HUES6 (cell line): ENCODE measurements around the gene SLC8A1.

Experiments
- H3K27ac ChIP-seq: 2 replicates; pipeline ENCODE4 v1.7.0; 2013; ENCODE audit warnings: low read depth, mild to moderate bottlenecking, low read length, inconsistent platforms
- H3K27me3 ChIP-seq: 2 replicates; pipeline ENCODE4 v1.6.1; 2013; ENCODE audit warnings: low read length; ENCODE audit not compliant: control insufficient read depth, insufficient read depth
- H3K36me3 ChIP-seq: 2 replicates; pipeline ENCODE4 v1.6.1; 2013; ENCODE audit warnings: low read length; ENCODE audit not compliant: control insufficient read depth, insufficient read depth
- H3K4me1 ChIP-seq: 2 replicates; pipeline ENCODE4 v1.6.1; 2013; ENCODE audit warnings: low read length; ENCODE audit not compliant: control insufficient read depth, insufficient read depth
- H3K4me3 ChIP-seq: 2 replicates; pipeline ENCODE4 v1.5.1; 2013; ENCODE audit warnings: low read depth, low read length
- H3K9ac ChIP-seq: one replicate; pipeline ENCODE4 v1.6.1; 2013; ENCODE audit warnings: mild to moderate bottlenecking, low read length
- H3K9me3 ChIP-seq: 2 replicates; pipeline ENCODE4 v1.6.1; 2013; ENCODE audit warnings: low read depth, low read length; ENCODE audit not compliant: control insufficient read depth, insufficient read depth

SLC8A1 gene

GRCh38 chr2:40168546-40168945 is 283.3 kb downstream of the SLC8A1 start:
- no peaks in the 10 kb centered on the region for H3K36me3 ChIP-seq
- H3K9me3 ChIP-seq = no peaks in the 10 kb centered on the region
- no peak overlapping the region for H3K9ac ChIP-seq
- H3K27ac ChIP-seq = no peak overlapping the region
- H3K4me3 ChIP-seq = no peak overlapping the region
- no peaks in the 10 kb centered on the region for H3K4me1 ChIP-seq
- no peaks in the 10 kb centered on the region for H3K27me3 ChIP-seq

- Histone ChIP-seq H3K9me3 (no peaks in the 10 kb centered on the region), H3K27me3 (no peaks in the 10 kb centered on the region), H3K4me1 (no peaks in the 10 kb centered on the region), H3K4me3 (no peak overlapping the region), H3K27ac (no peak overlapping the region), H3K36me3 (no peaks in the 10 kb centered on the region), H3K9ac (no peak overlapping the region)
Measured at GRCh38 chr2:40168032-40168431, 283.9 kb downstream of the SLC8A1 start.

- Histone ChIP-seq H3K36me3 (no peaks in the 10 kb centered on the region), H3K4me1 (no peaks in the 10 kb centered on the region), H3K27ac (no peak overlapping the region), H3K27me3 (no peaks in the 10 kb centered on the region), H3K9ac (no peak overlapping the region), H3K4me3 (no peak overlapping the region), H3K9me3 (no peaks in the 10 kb centered on the region)
Measured at GRCh38 chr2:40166006-40166405, 285.9 kb downstream of the SLC8A1 start.

- no peak overlapping the region for H3K27ac ChIP-seq
- no peaks in the 10 kb centered on the region for H3K36me3 ChIP-seq
Measured at GRCh38 chr2:40165509-40165844, 286.4 kb downstream of the SLC8A1 start.

GRCh38 chr2:40164736-40165508 is 287.0 kb downstream of the SLC8A1 start:
- Histone ChIP-seq H3K9ac (no peak overlapping the region), H3K36me3 (no peaks in the 10 kb centered on the region), H3K4me1 (no peaks in the 10 kb centered on the region), H3K9me3 (no peaks in the 10 kb centered on the region), H3K27ac (no peak overlapping the region), H3K4me3 (no peak overlapping the region), H3K27me3 (no peaks in the 10 kb centered on the region)

More at GRCh38 chr2:40165509-40165844, 286.4 kb downstream of the SLC8A1 start:
- H3K27me3 ChIP-seq = no peaks in the 10 kb centered on the region
- no peak overlapping the region for H3K9ac ChIP-seq
- H3K9me3 ChIP-seq = no peaks in the 10 kb centered on the region
- no peak overlapping the region for H3K4me3 ChIP-seq
- H3K4me1 ChIP-seq = no peaks in the 10 kb centered on the region

GRCh38 chr2:40161986-40162385 is 289.9 kb downstream of the SLC8A1 start:
- no peaks in the 10 kb centered on the region for H3K4me1 ChIP-seq
- H3K4me3 ChIP-seq = no peak overlapping the region
- H3K27ac ChIP-seq = no peak overlapping the region
- no peaks in the 10 kb centered on the region for H3K9me3 ChIP-seq
- no peaks in the 10 kb centered on the region for H3K36me3 ChIP-seq
- no peaks in the 10 kb centered on the region for H3K27me3 ChIP-seq
- no peak overlapping the region for H3K9ac ChIP-seq

GRCh38 chr2:40160751-40161218 is 291.1 kb downstream of the SLC8A1 start:
- Histone ChIP-seq H3K4me3 (no peak overlapping the region), H3K27me3 (no peaks in the 10 kb centered on the region), H3K9ac (no peak overlapping the region), H3K27ac (no peak overlapping the region), H3K9me3 (no peaks in the 10 kb centered on the region), H3K36me3 (no peaks in the 10 kb centered on the region), H3K4me1 (no peaks in the 10 kb centered on the region)

GRCh38 chr2:40159333-40159732 is 292.6 kb downstream of the SLC8A1 start:
- Histone ChIP-seq H3K27me3 (no peaks in the 10 kb centered on the region), H3K27ac (no peak overlapping the region), H3K36me3 (no peaks in the 10 kb centered on the region), H3K4me3 (no peak overlapping the region), H3K9ac (no peak overlapping the region), H3K4me1 (no peaks in the 10 kb centered on the region), H3K9me3 (no peaks in the 10 kb centered on the region)

- H3K27me3 ChIP-seq = no peaks in the 10 kb centered on the region
- no peak overlapping the region for H3K27ac ChIP-seq
- H3K36me3 ChIP-seq = no peaks in the 10 kb centered on the region
- H3K9me3 ChIP-seq = no peaks in the 10 kb centered on the region
- no peak overlapping the region for H3K4me3 ChIP-seq
- H3K4me1 ChIP-seq = no peaks in the 10 kb centered on the region
- H3K9ac ChIP-seq = no peak overlapping the region
Measured at GRCh38 chr2:40158781-40159180, 293.1 kb downstream of the SLC8A1 start.

GRCh38 chr2:40155728-40156127 is 296.2 kb downstream of the SLC8A1 start:
- Histone ChIP-seq H3K4me1 (no peaks in the 10 kb centered on the region), H3K9ac (no peak overlapping the region), H3K27me3 (no peaks in the 10 kb centered on the region), H3K27ac (no peak overlapping the region), H3K9me3 (no peaks in the 10 kb centered on the region), H3K4me3 (no peak overlapping the region), H3K36me3 (no peaks in the 10 kb centered on the region)

GRCh38 chr2:40150266-40150665 is 301.6 kb downstream of the SLC8A1 start:
- no peaks in the 10 kb centered on the region for H3K36me3 ChIP-seq
- H3K27me3 ChIP-seq = no peaks in the 10 kb centered on the region
- H3K27ac ChIP-seq = no peak overlapping the region
- no peak overlapping the region for H3K4me3 ChIP-seq
- peaks cover 6% of the 10 kb centered on the region; the same call in 1 of the 2 replicates for H3K4me1 ChIP-seq
- no peak overlapping the region for H3K9ac ChIP-seq
- no peaks in the 10 kb centered on the region for H3K9me3 ChIP-seq
